ENCODE measurements around the gene GYG1.

GYG1 gene

GRCh38 chr3:148990236-148990635, 1.1 kb upstream of the GYG1 start:
- peak; percentile 80 for DNase-seq

GRCh38 chr3:148992027-148992634, 791 bp downstream of the GYG1 start:
- DNase-seq: peak; percentile 35

- no peak for DNase-seq
Observed at GRCh38 chr3:148992635-148993255, 1.4 kb downstream of the GYG1 start.

- DNase-seq: no peak
Observed at GRCh38 chr3:148997623-148998022, 6.3 kb downstream of the GYG1 start.

- no peak for DNase-seq
Observed at GRCh38 chr3:148998297-148998696, 7.0 kb downstream of the GYG1 start.

- peak; percentile 42 for DNase-seq
Observed at GRCh38 chr3:148998715-148999423, 7.5 kb downstream of the GYG1 start.

GRCh38 chr3:148999806-149000205, 8.5 kb downstream of the GYG1 start:
- DNase-seq: no peak

- no peak for DNase-seq
Observed at GRCh38 chr3:149000206-149000745, 8.9 kb downstream of the GYG1 start.

GRCh38 chr3:149001727-149002126, 10.4 kb downstream of the GYG1 start:
- DNase-seq: no peak

GRCh38 chr3:149003653-149004305, 12.4 kb downstream of the GYG1 start:
- peak; percentile 75 for DNase-seq

- no peak for DNase-seq
Observed at GRCh38 chr3:149004622-149005021, 13.3 kb downstream of the GYG1 start.

- DNase-seq: no peak
Observed at GRCh38 chr3:149005416-149005815, 14.1 kb downstream of the GYG1 start.

GRCh38 chr3:149007567-149008257, 16.4 kb downstream of the GYG1 start:
- DNase-seq: no peak

- peak; percentile 78 for DNase-seq
Observed at GRCh38 chr3:149009732-149010131, 18.4 kb downstream of the GYG1 start.

GRCh38 chr3:149010504-149010951, 19.2 kb downstream of the GYG1 start:
- no peak for DNase-seq

- no peak for DNase-seq
Observed at GRCh38 chr3:149010966-149011365, 19.6 kb downstream of the GYG1 start.

GRCh38 chr3:149011676-149012075, 20.3 kb downstream of the GYG1 start:
- no peak for DNase-seq

- no peak for DNase-seq
Observed at GRCh38 chr3:149013726-149014125, 22.4 kb downstream of the GYG1 start.

GRCh38 chr3:149015393-149015792, 24.1 kb downstream of the GYG1 start:
- no peak for DNase-seq

- no peak for DNase-seq
Observed at GRCh38 chr3:149016242-149016641, 24.9 kb downstream of the GYG1 start.

GRCh38 chr3:149016669-149017541, 25.6 kb downstream of the GYG1 start:
- peak; percentile 31 for DNase-seq

- DNase-seq: no peak
Observed at GRCh38 chr3:149018247-149018646, 26.9 kb downstream of the GYG1 start.
